ENCODE data around the gene RIC8B. TPM values are rescaled to one million over a fixed set of nuclear protein-coding genes. Genes with fewer than 3 reads are reported as not detected.

The RIC8B gene
- polyA plus RNA-seq, 1 donor (not counting 4 experiments of a cell fraction or from before 2014, with no cell fraction given) = 6.8 TPM

GRCh38 chr12:106910202-106910601, 135.7 kb downstream of the RIC8B start:
- H3K4me1 ChIP-seq (ENCODE audit: control insufficient read depth, extremely low read depth, insufficient read depth, low read length) = no peaks in the 10 kb centered on the region
- H3K9me3 ChIP-seq (ENCODE audit: control insufficient read depth, low read depth, low read length) = no peaks in the 10 kb centered on the region
- H3K27ac ChIP-seq (ENCODE audit: control insufficient read depth, insufficient read depth, low read length) = no peak overlapping the region
- FAIRE-seq (no peak), DNase-seq (ENCODE audit: low read depth, low spot score) (no peak)
- no peak overlapping the region for H2AFZ ChIP-seq (ENCODE audit: control insufficient read depth, low read length)
- H3K4me3 ChIP-seq (ENCODE audit: control insufficient read depth in 2 of 3, extremely low read depth in 1 of 3, insufficient read depth in 2 of 3, low read depth in 1 of 3, low read length in 3 of 3) = no peak overlapping the region
- dilution Hi-C loops (cut with MboI; ENCODE audit: extremely low pct_ligation_motif_present, low sequenced_read_pairs) = no loop called here
- H3K79me2 ChIP-seq (ENCODE audit: control insufficient read depth, insufficient read depth, low read length) = no peaks in the 10 kb centered on the region
- H3K9ac ChIP-seq (ENCODE audit: control insufficient read depth, extremely low read depth, insufficient read depth, low read length) = no peak overlapping the region
- no peaks in the 10 kb centered on the region for H4K20me1 ChIP-seq (ENCODE audit: control insufficient read depth, extremely low read depth, insufficient read depth, low read length)
- H3K9me1 ChIP-seq (ENCODE audit: control insufficient read depth, extremely low read depth, insufficient read depth, low read length) = no peaks in the 10 kb centered on the region
- TF ChIP-seq EZH2 (IDR thresholded peaks at IDR 0.05; ENCODE audit: low read length) = no peak
- TF ChIP-seq CTCF (optimal IDR thresholded peaks at IDR 0.05 in 1 of 3, IDR thresholded peaks at IDR 0.05 in 1 of 3, conservative IDR thresholded peaks at IDR 0.05 in 1 of 3; ENCODE audit: extremely low read depth in 1 of 3, insufficient read depth in 2 of 3, low read length in 3 of 3) = no peak
- H3K36me3 ChIP-seq (ENCODE audit: control insufficient read depth in 2 of 2, extremely low read depth in 1 of 2, insufficient read depth in 2 of 2, low read length in 2 of 2) = no peaks in the 10 kb centered on the region
- H3K27me3 ChIP-seq (ENCODE audit: control insufficient read depth, extremely low read depth, insufficient read depth, low read length) = no peaks in the 10 kb centered on the region
- H3K4me2 ChIP-seq (ENCODE audit: control insufficient read depth, extremely low read depth, insufficient read depth, low read depth, low read length) = no peak overlapping the region

- H3K9me3 ChIP-seq (ENCODE audit: control insufficient read depth, low read depth, low read length) = no peaks in the 10 kb centered on the region
- dilution Hi-C loops (cut with MboI; ENCODE audit: extremely low pct_ligation_motif_present, low sequenced_read_pairs) = no loop called here
- H3K4me1 ChIP-seq (ENCODE audit: control insufficient read depth, extremely low read depth, insufficient read depth, low read length) = no peaks in the 10 kb centered on the region
- no peaks in the 10 kb centered on the region for H4K20me1 ChIP-seq (ENCODE audit: control insufficient read depth, extremely low read depth, insufficient read depth, low read length)
- no peak for TF ChIP-seq CTCF (optimal IDR thresholded peaks at IDR 0.05 in 1 of 3, IDR thresholded peaks at IDR 0.05 in 1 of 3, conservative IDR thresholded peaks at IDR 0.05 in 1 of 3; ENCODE audit: extremely low read depth in 1 of 3, insufficient read depth in 2 of 3, low read length in 3 of 3)
- TF ChIP-seq EZH2 (IDR thresholded peaks at IDR 0.05; ENCODE audit: low read length) = no peak
- FAIRE-seq (no peak), DNase-seq (ENCODE audit: low read depth, low spot score) (no peak)
- H3K27me3 ChIP-seq (ENCODE audit: control insufficient read depth, extremely low read depth, insufficient read depth, low read length) = no peaks in the 10 kb centered on the region
- H3K9ac ChIP-seq (ENCODE audit: control insufficient read depth, extremely low read depth, insufficient read depth, low read length) = no peak overlapping the region
- H3K27ac ChIP-seq (ENCODE audit: control insufficient read depth, insufficient read depth, low read length) = no peak overlapping the region
- no peak overlapping the region for H3K4me3 ChIP-seq (ENCODE audit: control insufficient read depth in 2 of 3, extremely low read depth in 1 of 3, insufficient read depth in 2 of 3, low read depth in 1 of 3, low read length in 3 of 3)
- no peak overlapping the region for H3K4me2 ChIP-seq (ENCODE audit: control insufficient read depth, extremely low read depth, insufficient read depth, low read depth, low read length)
- no peaks in the 10 kb centered on the region for H3K79me2 ChIP-seq (ENCODE audit: control insufficient read depth, insufficient read depth, low read length)
- no peak overlapping the region for H2AFZ ChIP-seq (ENCODE audit: control insufficient read depth, low read length)
- H3K9me1 ChIP-seq (ENCODE audit: control insufficient read depth, extremely low read depth, insufficient read depth, low read length) = no peaks in the 10 kb centered on the region
- no peaks in the 10 kb centered on the region for H3K36me3 ChIP-seq (ENCODE audit: control insufficient read depth in 2 of 2, extremely low read depth in 1 of 2, insufficient read depth in 2 of 2, low read length in 2 of 2)
Observed at GRCh38 chr12:106911581-106911980, 137.1 kb downstream of the RIC8B start.

Data from keratinocyte (primary cell).